Bronchial epithelial cell (primary cell): ENCODE measurements around the gene IMMT. TPM values are rescaled to one million over a fixed set of nuclear protein-coding genes. Genes with fewer than 3 reads are reported as not detected.
"Not testable (repeated sequence)": the region's sequence is repeated elsewhere in the genome, so short reads cannot be mapped to it uniquely, and the experiment has no call there.

Experiments
- DNase-seq: peaks from one replicate; pipeline ENCODE4 v3.0.0-alpha.2; 2010; ENCODE audit warnings: low read depth
- FAIRE-seq: peaks from 2 replicates; lab custom pipeline; 2011; peaks lifted over from hg19 to GRCh38; lab: Jason Lieb, UNC
- H3K27me3 ChIP-seq: 2 replicates; pipeline ENCODE4 v1.5.1; 2011; ENCODE audit warnings: low read length; ENCODE audit not compliant: control insufficient read depth, insufficient read depth
- H3K36me3 ChIP-seq: 2 replicates; pipeline ENCODE4 v1.5.1; 2011; ENCODE audit warnings: low read length; ENCODE audit not compliant: control insufficient read depth, insufficient read depth
- H3K4me3 ChIP-seq: 2 replicates; pipeline ENCODE4 v1.5.1; 2011; ENCODE audit warnings: mild to moderate bottlenecking, low read depth, low read length, control low read depth
- CTCF ChIP-seq: IDR thresholded peaks from 2 replicates; pipeline ENCODE4 v1.5.1; 2011; ENCODE audit warnings: mild to moderate bottlenecking, moderate library complexity, low read length, control low read depth, inconsistent platforms; ENCODE audit not compliant: insufficient read depth, severe bottlenecking
- total RNA-seq: library from RNA; depleted of rRNA; stranded (reverse); fragments of >200 nt; gene quantifications from 2 replicates; pipeline ENCODE4 v1.2.1, GENCODE V29; 2014

Gene IMMT
- total RNA-seq: 32.4 and 43.5 TPM in 2 replicates

GRCh38 chr2:86195055-86195807 lies at the start of gene IMMT:
IMMT (minus strand) TSS chr2:86195462; CDS start chr2:86195382, 80 bp downstream.
- FAIRE-seq (no peak), DNase-seq (peak; percentile 88)
- Histone ChIP-seq H3K27me3 (no peaks in the 10 kb centered on the region), H3K36me3 (peaks cover 1% of the 10 kb centered on the region), H3K4me3 (peak within 1 kb of the TSS; percentile 83)
- TF ChIP-seq CTCF: no peak

GRCh38 chr2:86244781-86245180 lies 49.5 kb upstream of the IMMT start:
- not testable (repeated sequence) for FAIRE-seq

GRCh38 chr2:86243950-86244733 lies 48.9 kb upstream of the IMMT start:
- no peak for TF ChIP-seq CTCF
- DNase-seq (no peak), FAIRE-seq (no peak)
- no peaks in the 10 kb centered on the region for H3K27me3 ChIP-seq
- H3K4me3 ChIP-seq: no peak overlapping the region
- H3K36me3 ChIP-seq: no peaks in the 10 kb centered on the region

More at GRCh38 chr2:86244781-86245180, 49.5 kb upstream of the IMMT start:
- not testable (repeated sequence) for H3K27me3 ChIP-seq, DNase-seq, H3K4me3 ChIP-seq, H3K36me3 ChIP-seq

GRCh38 chr2:86243272-86243671 lies 48.0 kb upstream of the IMMT start:
- no peak for DNase-seq
- peak; percentile 18 for FAIRE-seq
- H3K27me3 ChIP-seq: no peaks in the 10 kb centered on the region
- no peak for TF ChIP-seq CTCF
- H3K36me3 ChIP-seq: no peaks in the 10 kb centered on the region
- H3K4me3 ChIP-seq: no peak overlapping the region

- no peak for TF ChIP-seq CTCF
- FAIRE-seq (no peak), DNase-seq (no peak)
- H3K36me3 ChIP-seq: no peaks in the 10 kb centered on the region
- no peak overlapping the region for H3K4me3 ChIP-seq
- H3K27me3 ChIP-seq: no peaks in the 10 kb centered on the region
These were observed 46.3 kb upstream of the IMMT start for GRCh38 chr2:86241611-86242010.

GRCh38 chr2:86240251-86240650 lies 45.0 kb upstream of the IMMT start:
- TF ChIP-seq CTCF: no peak
- DNase-seq (no peak), FAIRE-seq (no peak)
- no peak overlapping the region for H3K4me3 ChIP-seq
- no peaks in the 10 kb centered on the region for H3K27me3 ChIP-seq
- no peaks in the 10 kb centered on the region for H3K36me3 ChIP-seq
